ENCODE results near the gene BMPR1B.

BMPR1B gene

DNA sequence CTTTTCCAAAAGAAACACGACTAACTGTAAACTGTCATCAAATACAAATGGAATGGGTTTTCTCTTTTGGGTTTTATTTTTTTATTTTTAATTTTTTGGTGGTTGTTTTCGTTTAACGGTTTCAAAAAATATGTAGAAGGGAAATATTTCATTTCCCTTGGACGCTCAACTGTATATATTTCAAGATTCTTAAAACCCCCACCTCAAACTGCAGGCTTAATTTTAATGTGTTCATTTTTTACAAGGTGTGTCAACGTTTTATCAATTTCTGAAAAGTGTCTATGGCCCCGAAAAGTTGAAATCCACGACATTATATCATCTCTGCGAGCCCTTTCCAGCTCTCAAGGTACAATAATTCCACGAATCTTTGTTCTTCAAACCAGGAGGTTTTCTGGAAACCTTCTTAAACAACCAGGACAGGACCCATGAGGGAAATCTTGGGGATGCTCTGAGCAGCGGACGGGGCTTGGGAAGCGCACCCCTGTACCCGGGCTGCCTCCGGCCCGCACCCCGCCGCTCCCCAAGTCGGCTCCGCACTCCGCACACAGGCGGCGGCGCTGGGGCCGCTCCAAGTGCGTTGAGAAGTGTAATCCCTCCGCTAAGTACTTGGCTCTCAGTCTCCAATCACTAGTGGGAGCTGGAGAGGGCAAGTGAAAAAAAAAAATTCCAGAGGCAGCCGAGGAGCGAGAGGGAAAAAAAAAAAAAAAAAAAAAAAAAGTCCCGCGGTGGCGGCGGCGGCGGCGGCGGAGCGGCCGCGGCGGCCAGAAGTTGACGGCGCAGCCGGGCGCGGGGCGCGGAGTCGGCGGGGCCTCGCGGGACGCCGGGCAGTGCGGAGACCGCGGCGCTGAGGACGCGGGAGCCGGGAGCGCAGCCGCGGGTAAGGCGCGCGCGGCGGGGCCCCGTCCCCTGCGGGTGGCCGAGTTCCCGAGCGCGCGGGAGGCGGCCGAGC, at the start of gene BMPR1B:
Gene BMPR1B (plus strand): TSS at position 764 of the 949 bp plus-strand sequence. CDS start 346,470 bp downstream, outside the sequence.
- DNase-seq (ENCODE audit: low read depth) = no peak

GRCh38 chr4:94711635-94712034, 46.1 kb upstream of the BMPR1B start:
- DNase-seq (ENCODE audit: low read depth) = no peak

- DNase-seq (ENCODE audit: low read depth) = no peak
These were observed 43.2 kb upstream of the BMPR1B start for GRCh38 chr4:94714365-94715160.

- DNase-seq (ENCODE audit: low read depth) = no peak
These were observed 42.0 kb upstream of the BMPR1B start for GRCh38 chr4:94715726-94716125.

DNA sequence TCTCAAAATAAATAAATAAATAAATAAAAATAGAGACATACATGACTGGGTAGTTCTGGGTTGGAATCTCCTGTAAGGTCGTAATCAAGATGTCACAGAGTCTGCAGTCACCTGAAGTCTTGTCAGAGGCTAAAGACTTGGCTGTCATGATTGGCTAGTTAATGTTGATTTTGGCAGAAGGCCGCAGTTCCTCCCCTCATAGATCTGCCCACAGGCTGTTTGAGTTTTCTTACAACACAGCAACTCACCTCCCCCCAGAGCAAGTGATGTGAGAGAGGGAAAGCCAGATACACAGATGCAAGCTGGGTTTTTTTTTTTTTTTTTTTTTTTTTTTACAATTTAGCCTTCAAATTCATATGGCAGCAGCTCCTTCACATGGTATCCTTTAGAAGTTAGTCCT, 36.4 kb upstream of the BMPR1B start:
- no peak for DNase-seq (ENCODE audit: low read depth)

GRCh38 chr4:94722270-94722669, 35.5 kb upstream of the BMPR1B start:
- no peak for DNase-seq (ENCODE audit: low read depth)

- DNase-seq (ENCODE audit: low read depth) = no peak
These were observed 35.0 kb upstream of the BMPR1B start for GRCh38 chr4:94722748-94723147.

- DNase-seq (ENCODE audit: low read depth) = no peak
These were observed 33.6 kb upstream of the BMPR1B start for GRCh38 chr4:94724016-94724790.

DNA sequence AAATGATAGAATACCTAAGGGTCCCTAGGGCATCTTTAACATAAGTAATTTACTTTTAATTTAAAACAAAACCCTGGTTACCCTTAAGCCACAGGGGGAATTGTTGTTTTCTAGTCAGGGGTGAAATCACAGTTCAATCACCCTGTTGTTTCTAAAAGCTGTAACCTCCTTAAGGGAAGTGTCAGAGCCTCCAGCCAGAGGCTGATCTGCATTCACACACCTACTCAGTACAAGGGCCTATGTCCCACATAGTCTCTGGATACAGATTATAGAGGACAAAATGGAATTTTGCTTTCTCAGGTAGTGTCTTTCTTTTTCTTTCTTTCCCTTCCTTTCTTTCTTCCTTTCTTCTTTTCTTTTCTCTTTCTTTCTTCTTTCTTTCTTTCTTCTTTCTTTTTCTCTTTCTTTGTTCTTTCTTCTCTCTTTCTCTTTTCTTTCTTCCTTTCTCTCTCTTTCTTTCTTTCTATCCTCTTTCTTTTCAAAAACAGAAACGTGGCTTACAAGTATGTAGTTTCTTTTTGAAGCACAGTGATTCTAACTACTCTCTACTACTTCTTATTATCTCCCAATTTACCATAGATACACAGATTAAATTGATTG, 31.1 kb upstream of the BMPR1B start:
- no peak for DNase-seq (ENCODE audit: low read depth)

- no peak for DNase-seq (ENCODE audit: low read depth)
These were observed 29.5 kb upstream of the BMPR1B start for GRCh38 chr4:94728056-94728766.

GRCh38 chr4:94732358-94732698, 25.4 kb upstream of the BMPR1B start:
- no peak for DNase-seq (ENCODE audit: low read depth)

- no peak for DNase-seq (ENCODE audit: low read depth)
These were observed 18.0 kb upstream of the BMPR1B start for GRCh38 chr4:94739741-94740140.

- no peak for DNase-seq (ENCODE audit: low read depth)
These were observed 16.5 kb upstream of the BMPR1B start for GRCh38 chr4:94741304-94741703.

DNA sequence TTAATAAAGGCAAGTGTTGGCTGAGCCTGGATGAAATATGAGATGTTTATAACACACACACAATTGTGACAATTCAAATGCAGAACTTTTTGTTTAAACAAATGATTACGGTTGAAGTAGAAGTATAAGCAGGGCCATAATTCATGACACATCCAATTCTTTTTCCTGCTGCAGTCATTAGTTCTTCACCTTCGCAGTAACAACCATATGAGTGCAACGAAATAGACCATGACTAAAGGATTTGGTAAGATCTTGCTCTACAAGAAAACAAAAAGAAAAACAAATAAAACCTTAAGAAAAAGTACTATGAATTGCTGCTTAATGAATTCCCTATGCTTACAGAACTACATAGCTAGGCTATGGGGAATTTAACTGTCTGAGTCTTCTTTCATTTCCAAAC, 13.9 kb upstream of the BMPR1B start:
- no peak for DNase-seq (ENCODE audit: low read depth)

DNA sequence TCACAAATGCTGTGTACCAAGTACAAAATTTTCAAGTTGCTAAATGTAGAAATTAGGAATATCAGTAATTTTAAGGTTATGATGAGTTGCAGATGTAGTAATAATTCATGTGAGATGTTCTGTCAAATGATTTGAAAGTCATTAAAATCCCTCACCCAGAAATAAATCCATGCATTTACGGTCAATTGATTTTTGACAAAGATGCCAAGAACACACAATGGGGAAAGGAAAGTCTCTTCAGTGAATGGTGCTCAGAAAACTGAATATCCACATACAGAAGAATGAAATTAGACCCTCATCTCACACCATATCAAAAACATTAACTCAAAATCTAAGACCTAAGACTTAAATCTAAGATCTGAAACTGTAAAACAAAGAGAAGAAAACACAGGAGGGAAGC, 12.9 kb upstream of the BMPR1B start:
- DNase-seq (ENCODE audit: low read depth) = no peak

GRCh38 chr4:94746746-94747145, 11.0 kb upstream of the BMPR1B start:
- DNase-seq (ENCODE audit: low read depth) = no peak

GRCh38 chr4:94758141-94758699, 465 bp downstream of the BMPR1B start:
- DNase-seq (ENCODE audit: low read depth) = no peak

- DNase-seq (ENCODE audit: low read depth) = no peak
These were observed 1.1 kb downstream of the BMPR1B start for GRCh38 chr4:94758700-94759399.

DNA sequence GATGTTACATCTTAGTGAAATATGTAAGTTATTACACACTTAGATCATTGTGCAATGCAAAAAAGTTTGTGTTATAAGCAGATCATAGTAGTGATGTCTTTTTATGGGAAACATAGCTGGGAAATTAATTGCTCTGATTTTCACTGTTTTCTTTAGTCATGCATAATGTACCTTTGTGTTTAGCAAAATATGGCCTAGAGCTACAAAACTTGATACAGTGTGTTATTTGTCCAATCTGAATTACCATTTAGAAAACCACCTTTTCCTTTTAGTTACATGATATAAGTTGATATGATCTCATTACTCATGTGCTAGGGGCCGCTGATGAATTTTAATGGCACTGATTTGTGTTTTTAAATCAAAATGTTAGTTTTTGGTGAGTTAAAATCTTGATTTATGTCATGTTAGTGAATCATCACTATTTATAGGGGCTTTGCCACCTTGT, 2.0 kb downstream of the BMPR1B start:
- no peak for DNase-seq (ENCODE audit: low read depth)

GRCh38 chr4:94762326-94762725, 4.6 kb downstream of the BMPR1B start:
- no peak for DNase-seq (ENCODE audit: low read depth)

All from stimulated activated CD4-positive, alpha-beta T cell treated with anti-CD3 and anti-CD28 coated beads, Interleukin-2, amount 100 ng/mL, for 4 hours (primary cell).